Neural cell (in vitro differentiated cells): ENCODE data around the gene CCDC152. TPM values are rescaled to one million over a fixed set of nuclear protein-coding genes. Genes with fewer than 3 reads are reported as not detected.
"Not testable (repeated sequence)": the region's sequence is repeated elsewhere in the genome, so short reads cannot be mapped to it uniquely, and the experiment has no call there.

Experiments used
- H2AFZ ChIP-seq: fragments of 200-600, 300-800 bp; sonication (generic), shearing (Covaris generic); 2 replicates; pipeline ENCODE4 v1.6.0; 2014; ENCODE audit warnings: low read depth, mild to moderate bottlenecking, antibody characterized with exemption, low read length, moderate library complexity
- H3F3A ChIP-seq: fragments of 200-600 bp; shearing (Covaris generic); 2 replicates; pipeline ENCODE4 v1.6.1; 2016; ENCODE audit warnings: mild to moderate bottlenecking, moderate library complexity, mixed read lengths, antibody characterized with exemption, low read length; ENCODE audit not compliant: insufficient read depth, poor library complexity, severe bottlenecking
- H3K27ac ChIP-seq: fragments of 200-600, 300-800 bp; sonication (generic), shearing (Covaris generic); 2 replicates; pipeline ENCODE4 v1.5.1; 2014; ENCODE audit warnings: mild to moderate bottlenecking, low read length, moderate library complexity
- H3K27me3 ChIP-seq: fragments of 300-800, 200-600 bp; sonication (generic), shearing (Covaris generic); 2 replicates; pipeline ENCODE4 v1.6.0; 2014; ENCODE audit warnings: mild to moderate bottlenecking, low read depth, low read length, moderate library complexity; ENCODE audit not compliant: insufficient read depth
- H3K36me3 ChIP-seq: fragments of 300-800, 200-600 bp; sonication (generic), shearing (Covaris generic); 2 replicates; pipeline ENCODE4 v1.5.1; 2014; ENCODE audit warnings: mild to moderate bottlenecking, antibody characterized with exemption, low read length, moderate library complexity; ENCODE audit not compliant: insufficient read depth
- H3K4me2 ChIP-seq: fragments of 300-800, 200-600 bp; sonication (generic), shearing (Covaris generic); 2 replicates; pipeline ENCODE4 v1.6.0; 2014; ENCODE audit warnings: mild to moderate bottlenecking, low read length
- H3K4me3 ChIP-seq: fragments of 300-800, 200-600 bp; sonication (generic), shearing (Covaris generic); 2 replicates; pipeline ENCODE4 v1.5.1; 2014; ENCODE audit warnings: mild to moderate bottlenecking, low read length, moderate library complexity
- H3K79me2 ChIP-seq: fragments of 200-600 bp; shearing (Covaris generic); replicated peaks from 2 replicates; pipeline ENCODE4 v1.6.0; 2014; ENCODE audit warnings: mild to moderate bottlenecking, low read length, moderate library complexity; ENCODE audit not compliant: insufficient read depth
- H3K9ac ChIP-seq: fragments of 300-800, 200-600 bp; sonication (generic), shearing (Covaris generic); 2 replicates; pipeline ENCODE4 v1.6.1; 2016; ENCODE audit warnings: mild to moderate bottlenecking, low read length, mixed read lengths
- H3K9me2 ChIP-seq: fragments of 200-600 bp; shearing (Covaris generic); 2 replicates; pipeline ENCODE4 v1.6.1; 2016; ENCODE audit warnings: mild to moderate bottlenecking, low read length, mixed read lengths; ENCODE audit not compliant: insufficient read depth
- H3K9me3 ChIP-seq: fragments of 200-600, 300-800 bp; sonication (generic), shearing (Covaris generic); 2 replicates; pipeline ENCODE4 v1.6.1; 2016; ENCODE audit warnings: mild to moderate bottlenecking, mixed run types, low read length, moderate library complexity, mixed read lengths
- H4K20me1 ChIP-seq: fragments of 200-600 bp; shearing (Covaris generic); 2 replicates; pipeline ENCODE4 v1.6.1; 2016; ENCODE audit warnings: mild to moderate bottlenecking, mixed run types; ENCODE audit not compliant: insufficient read depth
- EP300 ChIP-seq: fragments of 450-650 bp; conservative IDR thresholded peaks from 2 replicates; pipeline ENCODE4 v1.6.1; 2014; ENCODE audit warnings: antibody characterized with exemption, mild to moderate bottlenecking, moderate library complexity; ENCODE audit not compliant: poor library complexity, severe bottlenecking
- EZH2 ChIP-seq: fragments of 200-600, 300-800 bp; shearing (Covaris generic), sonication (generic); IDR thresholded peaks from 2 replicates; pipeline ENCODE4 v1.6.1; 2014; ENCODE audit warnings: antibody characterized with exemption, low read length, borderline replicate concordance, mild to moderate bottlenecking; ENCODE audit not compliant: insufficient read depth, poor library complexity, severe bottlenecking
- MXI1 ChIP-seq: fragments of 450-650 bp; conservative IDR thresholded peaks from 2 replicates; pipeline ENCODE4 v1.6.1; 2014; ENCODE audit warnings: antibody characterized with exemption, mild to moderate bottlenecking; ENCODE audit not compliant: poor library complexity, severe bottlenecking
- POLR2AphosphoS5 ChIP-seq: IDR thresholded peaks from 2 replicates; pipeline ENCODE4 v1.6.1; 2012
- RAD21 ChIP-seq: fragments of 450-650 bp; conservative IDR thresholded peaks from 2 replicates; pipeline ENCODE4 v1.6.1; 2014; ENCODE audit warnings: antibody characterized with exemption, mild to moderate bottlenecking, moderate library complexity
- SMC3 ChIP-seq: fragments of 450-650 bp; conservative IDR thresholded peaks from 2 replicates; pipeline ENCODE4 v1.6.1; 2014; ENCODE audit warnings: antibody characterized with exemption, mild to moderate bottlenecking, moderate library complexity; ENCODE audit not compliant: poor library complexity
- TAF1 ChIP-seq: IDR thresholded peaks from 2 replicates; pipeline ENCODE4 v1.6.1; 2012; ENCODE audit warnings: low read depth
- polyA plus RNA-seq: library from polyadenylated mRNA; depleted of rRNA; stranded (reverse); fragments of >200 nt; gene quantifications from 2 replicates; pipeline ENCODE4 v1.2.3, GENCODE V29; 2014
- TF ChIP-seq, protein P1 (sequence below): fragments of 450-650 bp; IDR thresholded peaks from 2 replicates; pipeline ENCODE4 v1.5.1; 2014; ENCODE audit warnings: antibody characterized with exemption, mild to moderate bottlenecking, moderate library complexity; ENCODE audit not compliant: poor library complexity, severe bottlenecking
- TF ChIP-seq, protein P2 (sequence below): IDR thresholded peaks from 2 replicates; pipeline ENCODE4 v1.6.1; 2012; ENCODE audit warnings: borderline replicate concordance

CCDC152 gene
- polyA plus RNA-seq, 1 donor from 2014 or later = 0.87 TPM

- Histone ChIP-seq H3K9ac (no peak overlapping the region), H3K27me3 (no peaks in the 10 kb centered on the region), H4K20me1 (no peaks in the 10 kb centered on the region), H3K9me3 (no peaks in the 10 kb centered on the region), H3K79me2 (no peaks in the 10 kb centered on the region), H3F3A (no peaks in the 10 kb centered on the region), H2AFZ (no peak overlapping the region), H3K27ac (no peak overlapping the region), H3K4me3 (no peak overlapping the region), H3K4me2 (no peak overlapping the region), H3K36me3 (no peaks in the 10 kb centered on the region), H3K9me2 (no peaks in the 10 kb centered on the region)
- TF ChIP-seq, protein P1, sequence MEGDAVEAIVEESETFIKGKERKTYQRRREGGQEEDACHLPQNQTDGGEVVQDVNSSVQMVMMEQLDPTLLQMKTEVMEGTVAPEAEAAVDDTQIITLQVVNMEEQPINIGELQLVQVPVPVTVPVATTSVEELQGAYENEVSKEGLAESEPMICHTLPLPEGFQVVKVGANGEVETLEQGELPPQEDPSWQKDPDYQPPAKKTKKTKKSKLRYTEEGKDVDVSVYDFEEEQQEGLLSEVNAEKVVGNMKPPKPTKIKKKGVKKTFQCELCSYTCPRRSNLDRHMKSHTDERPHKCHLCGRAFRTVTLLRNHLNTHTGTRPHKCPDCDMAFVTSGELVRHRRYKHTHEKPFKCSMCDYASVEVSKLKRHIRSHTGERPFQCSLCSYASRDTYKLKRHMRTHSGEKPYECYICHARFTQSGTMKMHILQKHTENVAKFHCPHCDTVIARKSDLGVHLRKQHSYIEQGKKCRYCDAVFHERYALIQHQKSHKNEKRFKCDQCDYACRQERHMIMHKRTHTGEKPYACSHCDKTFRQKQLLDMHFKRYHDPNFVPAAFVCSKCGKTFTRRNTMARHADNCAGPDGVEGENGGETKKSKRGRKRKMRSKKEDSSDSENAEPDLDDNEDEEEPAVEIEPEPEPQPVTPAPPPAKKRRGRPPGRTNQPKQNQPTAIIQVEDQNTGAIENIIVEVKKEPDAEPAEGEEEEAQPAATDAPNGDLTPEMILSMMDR = no peak
- no peak for TF ChIP-seq EP300
- TF ChIP-seq RAD21 = no peak
- TF ChIP-seq, protein P2, sequence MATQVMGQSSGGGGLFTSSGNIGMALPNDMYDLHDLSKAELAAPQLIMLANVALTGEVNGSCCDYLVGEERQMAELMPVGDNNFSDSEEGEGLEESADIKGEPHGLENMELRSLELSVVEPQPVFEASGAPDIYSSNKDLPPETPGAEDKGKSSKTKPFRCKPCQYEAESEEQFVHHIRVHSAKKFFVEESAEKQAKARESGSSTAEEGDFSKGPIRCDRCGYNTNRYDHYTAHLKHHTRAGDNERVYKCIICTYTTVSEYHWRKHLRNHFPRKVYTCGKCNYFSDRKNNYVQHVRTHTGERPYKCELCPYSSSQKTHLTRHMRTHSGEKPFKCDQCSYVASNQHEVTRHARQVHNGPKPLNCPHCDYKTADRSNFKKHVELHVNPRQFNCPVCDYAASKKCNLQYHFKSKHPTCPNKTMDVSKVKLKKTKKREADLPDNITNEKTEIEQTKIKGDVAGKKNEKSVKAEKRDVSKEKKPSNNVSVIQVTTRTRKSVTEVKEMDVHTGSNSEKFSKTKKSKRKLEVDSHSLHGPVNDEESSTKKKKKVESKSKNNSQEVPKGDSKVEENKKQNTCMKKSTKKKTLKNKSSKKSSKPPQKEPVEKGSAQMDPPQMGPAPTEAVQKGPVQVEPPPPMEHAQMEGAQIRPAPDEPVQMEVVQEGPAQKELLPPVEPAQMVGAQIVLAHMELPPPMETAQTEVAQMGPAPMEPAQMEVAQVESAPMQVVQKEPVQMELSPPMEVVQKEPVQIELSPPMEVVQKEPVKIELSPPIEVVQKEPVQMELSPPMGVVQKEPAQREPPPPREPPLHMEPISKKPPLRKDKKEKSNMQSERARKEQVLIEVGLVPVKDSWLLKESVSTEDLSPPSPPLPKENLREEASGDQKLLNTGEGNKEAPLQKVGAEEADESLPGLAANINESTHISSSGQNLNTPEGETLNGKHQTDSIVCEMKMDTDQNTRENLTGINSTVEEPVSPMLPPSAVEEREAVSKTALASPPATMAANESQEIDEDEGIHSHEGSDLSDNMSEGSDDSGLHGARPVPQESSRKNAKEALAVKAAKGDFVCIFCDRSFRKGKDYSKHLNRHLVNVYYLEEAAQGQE = no peak
- no peak for TF ChIP-seq POLR2AphosphoS5
- TF ChIP-seq EZH2 = no peak
- no peak for TF ChIP-seq MXI1
- no peak for TF ChIP-seq TAF1
- no peak for TF ChIP-seq SMC3
These were observed 86.5 kb downstream of the CCDC152 start for GRCh38 chr5:42842921-42843641.

GRCh38 chr5:42843675-42844292, 87.2 kb downstream of the CCDC152 start:
- Histone ChIP-seq H3K27me3 (no peaks in the 10 kb centered on the region), H3K36me3 (no peaks in the 10 kb centered on the region), H3K4me3 (no peak overlapping the region), H3K4me2 (no peak overlapping the region), H4K20me1 (no peaks in the 10 kb centered on the region), H3K9me2 (no peaks in the 10 kb centered on the region), H2AFZ (no peak overlapping the region), H3K27ac (no peak overlapping the region), H3K79me2 (no peaks in the 10 kb centered on the region), H3K9ac (no peak overlapping the region), H3F3A (no peaks in the 10 kb centered on the region), H3K9me3 (no peaks in the 10 kb centered on the region)
- no peak for TF ChIP-seq MXI1
- no peak for TF ChIP-seq EP300
- no peak for TF ChIP-seq RAD21
- no peak for TF ChIP-seq POLR2AphosphoS5
- no peak for TF ChIP-seq EZH2
- TF ChIP-seq SMC3 = no peak
- TF ChIP-seq, protein P2 = no peak
- no peak for TF ChIP-seq TAF1
- TF ChIP-seq, protein P1 = no peak

DNA sequence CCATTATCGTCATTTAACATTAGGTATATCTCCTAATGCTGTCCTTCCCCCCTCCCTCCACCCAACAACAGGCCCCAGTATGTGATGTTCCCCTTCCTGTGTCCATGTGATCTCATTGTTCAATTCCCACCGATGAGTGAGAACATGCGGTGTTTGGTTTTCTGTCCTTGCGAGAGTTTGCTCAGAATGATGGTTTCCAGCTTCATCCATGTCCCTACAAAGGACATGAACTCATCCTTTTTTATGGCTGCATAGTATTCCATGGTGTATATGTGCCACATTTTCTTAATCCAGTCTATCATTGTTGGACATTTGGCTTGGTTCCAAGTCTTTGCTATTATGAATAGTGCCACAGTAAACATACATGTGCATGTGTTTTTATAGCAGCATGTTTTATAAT, 87.8 kb downstream of the CCDC152 start:
- H3K9me2 ChIP-seq, H3K4me3 ChIP-seq, H3K27ac ChIP-seq: not testable (repeated sequence)

More for the DNA sequence above, 87.8 kb downstream of the CCDC152 start:
- not testable (repeated sequence) for H3F3A ChIP-seq, H2AFZ ChIP-seq, H3K9ac ChIP-seq, H3K4me2 ChIP-seq, H3K79me2 ChIP-seq, H3K27me3 ChIP-seq, H4K20me1 ChIP-seq, H3K36me3 ChIP-seq, H3K9me3 ChIP-seq
